GM19438 (cell line): ENCODE results near the gene ZDHHC7.

ENCODE experiments used
- ATAC-seq: cut with Tn5 transposase; IDR thresholded peaks from one replicate; pipeline ENCODE4 v1.9.1; 2021; ENCODE audit warnings: low read depth; ENCODE audit not compliant: unreplicated experiment

ZDHHC7 gene

DNA sequence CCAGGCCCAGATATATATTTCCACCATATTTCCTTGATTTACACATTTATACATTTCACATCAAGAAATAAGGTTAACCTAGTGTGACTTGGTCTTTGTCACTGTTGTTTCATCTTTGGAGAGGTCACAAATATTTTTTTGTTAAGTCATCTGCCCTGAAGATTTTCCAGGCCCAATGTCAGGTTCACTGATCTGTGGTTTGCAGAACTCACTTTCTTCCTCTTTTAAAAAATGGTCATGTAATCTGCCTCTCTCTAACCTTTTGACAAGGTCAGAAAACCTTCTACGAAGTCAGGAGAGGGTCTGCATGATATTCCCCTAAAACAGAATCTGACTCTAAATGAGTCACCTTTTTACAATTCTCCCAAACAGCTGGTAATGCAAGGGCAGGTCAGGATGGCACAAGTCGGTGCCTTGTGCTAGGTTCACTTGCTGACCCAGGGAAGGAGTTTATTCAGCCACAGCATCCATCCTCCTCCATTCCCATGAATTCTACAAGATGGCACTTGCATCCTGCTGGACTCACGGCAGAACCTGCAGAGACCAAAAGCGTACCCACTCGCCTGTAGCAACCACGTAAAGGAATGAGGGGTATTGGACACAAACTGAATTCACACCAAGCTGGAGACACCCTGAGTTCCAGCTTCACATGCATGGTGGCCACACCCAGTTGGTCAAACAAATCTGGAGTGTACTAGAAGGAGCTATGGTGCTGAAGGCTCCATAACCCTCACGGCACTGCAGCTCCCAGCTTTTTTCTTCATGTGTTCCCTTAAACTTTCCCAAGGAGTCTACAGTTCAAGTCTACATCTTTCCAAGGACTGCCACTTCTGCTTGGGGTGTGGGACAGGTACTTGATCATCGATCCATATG, 14.7 kb upstream of the ZDHHC7 start:
- ATAC-seq: no peak

DNA sequence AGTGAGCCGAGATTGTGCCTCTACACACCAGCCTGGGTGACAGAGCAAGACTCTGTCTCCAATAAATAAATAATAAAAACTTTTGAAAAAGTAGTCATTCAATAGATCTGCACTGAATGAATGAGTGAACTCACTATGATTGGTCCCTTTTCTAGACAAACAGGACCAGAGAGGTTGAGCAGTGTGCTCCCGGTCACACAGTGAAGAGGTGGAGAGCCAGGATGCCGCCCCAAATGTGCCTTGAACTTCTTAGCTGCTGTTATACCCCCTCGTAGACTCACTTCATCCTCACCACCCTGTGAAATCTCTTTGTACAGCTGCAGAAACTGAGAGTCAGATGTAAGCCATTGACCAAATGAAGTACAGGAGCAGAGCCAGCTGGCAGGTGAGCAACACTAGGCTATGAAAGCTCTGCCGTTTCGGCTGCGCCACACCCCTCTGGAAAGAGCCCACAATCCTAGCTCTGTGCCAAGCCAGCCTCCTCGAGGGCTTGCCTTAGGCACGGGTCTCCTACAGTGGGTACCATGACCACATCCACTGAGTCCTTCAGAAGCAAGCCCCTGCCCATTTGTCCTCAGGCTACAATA, 8.4 kb upstream of the ZDHHC7 start:
- no peak for ATAC-seq

DNA sequence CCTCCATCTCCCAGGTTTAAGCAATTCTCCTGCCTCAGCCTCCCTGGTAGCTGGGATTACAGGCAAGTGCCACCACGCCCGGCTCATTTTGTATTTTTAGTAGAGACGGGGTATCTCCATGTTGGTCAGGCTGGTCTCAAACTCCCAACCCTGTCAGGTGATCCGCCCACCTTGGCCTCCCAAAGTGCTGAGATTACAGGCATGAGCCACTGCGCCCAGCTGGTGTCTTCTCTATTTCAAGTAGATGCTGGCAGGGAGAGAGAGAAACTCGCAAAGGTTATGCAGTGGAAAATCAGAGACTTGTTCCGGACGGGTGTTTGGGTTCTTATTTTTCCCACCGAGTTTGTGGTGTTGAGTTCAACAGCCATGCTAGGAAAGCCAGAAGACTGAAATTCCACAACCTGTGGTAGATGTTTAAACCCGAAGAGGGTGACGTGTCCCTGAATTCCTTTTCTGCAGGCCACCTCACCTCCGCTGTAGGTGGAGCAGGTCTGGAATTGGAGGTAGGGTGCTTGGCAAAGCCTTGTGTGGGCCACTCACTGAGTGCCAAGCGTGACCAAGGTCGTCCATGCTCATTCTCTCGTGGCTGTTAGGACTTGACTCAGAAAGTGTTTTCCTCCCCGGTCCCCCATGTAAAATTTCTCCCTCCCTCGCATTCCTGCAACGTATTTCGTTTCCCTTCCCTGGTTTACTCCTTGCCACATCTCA, 7.3 kb upstream of the ZDHHC7 start:
- ATAC-seq: no peak

DNA sequence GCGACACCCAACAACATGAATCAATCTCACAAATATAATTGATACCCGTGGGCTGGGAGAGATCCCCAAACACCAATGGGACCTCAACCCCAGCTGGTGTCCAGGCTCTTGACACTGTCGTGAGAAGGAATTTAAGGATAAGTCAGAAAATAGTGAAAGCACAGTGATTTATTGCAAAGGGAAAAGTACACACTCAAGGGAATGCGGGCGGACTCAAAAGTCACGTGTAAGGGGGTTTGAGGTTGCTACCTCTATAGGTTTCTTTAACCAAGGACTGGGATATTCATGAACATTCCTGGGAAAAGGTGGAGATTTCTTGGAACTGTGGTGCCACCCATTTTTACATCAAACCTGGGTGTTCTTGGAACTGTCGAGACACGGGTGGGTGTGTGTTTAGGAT, 6.3 kb upstream of the ZDHHC7 start:
- no peak for ATAC-seq

DNA sequence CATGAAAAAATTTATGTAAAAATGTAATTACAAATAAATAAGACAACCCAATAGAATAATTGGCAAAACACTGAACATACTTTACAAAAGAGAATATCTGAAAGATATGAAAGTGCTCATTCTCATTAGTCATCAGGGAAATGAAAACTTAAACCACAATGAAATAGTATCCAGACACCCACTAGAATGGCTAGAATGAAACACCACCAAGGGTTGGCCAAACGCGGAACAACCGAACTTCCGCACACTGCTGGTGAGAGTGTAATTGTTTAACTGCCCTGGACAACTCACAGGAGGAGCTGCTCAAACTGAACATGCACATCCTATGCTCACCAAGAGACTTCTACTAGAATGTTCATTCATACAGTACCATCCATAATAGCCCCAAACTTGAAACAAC, 5.8 kb upstream of the ZDHHC7 start:
- ATAC-seq: no peak

DNA sequence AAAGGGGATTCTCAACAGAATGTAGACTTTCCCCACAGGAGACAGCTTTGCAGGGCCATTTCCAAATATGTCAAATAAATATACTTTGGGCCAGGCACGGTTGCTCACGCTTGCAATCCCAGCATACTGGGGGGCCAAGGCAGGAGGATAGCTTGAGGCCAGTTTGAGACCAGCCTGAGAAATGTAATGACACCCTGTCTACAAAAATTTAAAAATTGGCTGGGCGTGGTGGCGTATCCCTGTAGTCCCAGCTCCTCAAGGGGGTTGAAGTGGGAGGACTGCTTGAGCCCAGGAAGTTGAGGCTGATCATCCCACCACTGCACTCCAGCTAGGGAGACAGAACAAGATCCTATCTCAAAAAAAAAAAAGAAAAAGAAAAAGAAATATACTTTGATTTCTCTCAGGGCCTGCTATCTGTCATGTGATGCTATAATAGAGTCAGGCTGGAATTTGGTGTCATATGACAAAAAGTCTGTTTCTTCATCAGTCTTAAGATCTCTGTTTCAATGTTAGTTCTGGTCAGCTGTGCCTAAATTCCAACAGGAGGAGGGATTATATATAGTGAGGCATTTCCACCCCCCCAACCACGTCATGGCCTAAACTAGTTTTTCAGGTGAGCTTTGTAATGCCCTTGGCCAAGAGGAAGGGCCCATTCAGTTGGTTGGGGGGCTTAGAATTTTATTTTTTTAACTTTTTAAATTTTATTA, 4.3 kb upstream of the ZDHHC7 start:
- ATAC-seq: no peak

DNA sequence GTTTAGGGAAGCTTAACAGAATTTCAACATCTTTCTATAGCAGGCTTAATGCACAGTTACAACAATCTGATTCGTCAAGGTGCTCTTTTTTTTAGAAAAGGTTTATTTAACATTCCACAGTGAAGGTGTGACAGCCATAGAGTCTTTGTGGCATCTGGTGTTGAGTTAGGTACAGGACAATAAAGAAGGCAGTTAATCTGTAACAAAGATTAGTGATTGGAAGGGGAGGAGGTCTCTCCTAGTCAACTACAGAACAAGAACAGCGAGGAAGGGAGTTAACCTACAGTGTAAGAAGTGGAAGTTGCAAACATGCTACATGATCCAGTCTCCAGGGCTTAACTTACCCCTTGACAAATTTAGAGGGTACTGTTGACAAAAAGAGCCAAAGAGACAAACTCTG, 3.0 kb upstream of the ZDHHC7 start:
- ATAC-seq: no peak

DNA sequence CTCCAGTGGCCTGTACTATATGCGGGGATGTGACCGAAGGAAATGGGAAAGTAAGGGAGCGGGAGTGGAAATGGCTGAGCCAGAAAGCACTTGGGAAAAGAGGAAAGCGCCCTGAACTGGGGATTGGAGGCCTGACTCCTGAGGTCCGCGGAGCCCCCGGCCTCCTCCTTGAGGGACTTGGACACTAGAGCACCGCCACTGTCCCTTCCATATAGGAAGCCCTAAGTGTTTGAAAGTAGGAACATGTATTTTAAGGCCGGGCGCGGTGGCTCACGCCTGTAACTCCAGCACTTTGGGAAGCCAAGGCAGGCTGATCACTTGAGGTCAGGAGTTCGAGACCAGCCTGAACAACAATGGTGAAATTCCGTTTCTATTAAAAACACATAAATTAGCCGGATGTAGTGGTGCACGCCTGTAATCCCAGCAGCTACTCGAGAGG, 530 bp upstream of the ZDHHC7 start:
- ATAC-seq: no peak

DNA sequence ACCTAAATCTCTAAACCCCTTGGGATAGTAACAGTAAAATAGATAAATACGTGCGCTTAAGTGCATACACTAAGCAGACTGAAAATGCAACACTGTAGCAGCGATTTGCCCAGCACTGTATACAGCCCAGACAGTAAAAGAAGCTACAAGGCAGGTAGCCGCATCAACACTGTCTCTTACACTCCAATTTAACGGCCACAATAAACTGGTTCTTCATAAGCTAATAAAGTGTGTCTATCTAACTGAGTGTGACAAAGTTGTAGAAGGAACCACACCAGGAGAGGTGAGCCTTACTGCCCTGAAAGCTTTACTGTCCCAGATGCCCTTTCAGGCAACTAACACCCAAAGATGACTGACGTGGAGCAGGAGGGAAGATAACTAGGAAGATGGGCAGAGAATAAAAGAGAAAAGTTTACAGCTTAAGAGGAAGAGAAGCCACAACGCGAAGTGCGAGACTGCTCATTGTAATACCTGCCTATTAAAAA, 847 bp downstream of the ZDHHC7 start:
- no peak for ATAC-seq

DNA sequence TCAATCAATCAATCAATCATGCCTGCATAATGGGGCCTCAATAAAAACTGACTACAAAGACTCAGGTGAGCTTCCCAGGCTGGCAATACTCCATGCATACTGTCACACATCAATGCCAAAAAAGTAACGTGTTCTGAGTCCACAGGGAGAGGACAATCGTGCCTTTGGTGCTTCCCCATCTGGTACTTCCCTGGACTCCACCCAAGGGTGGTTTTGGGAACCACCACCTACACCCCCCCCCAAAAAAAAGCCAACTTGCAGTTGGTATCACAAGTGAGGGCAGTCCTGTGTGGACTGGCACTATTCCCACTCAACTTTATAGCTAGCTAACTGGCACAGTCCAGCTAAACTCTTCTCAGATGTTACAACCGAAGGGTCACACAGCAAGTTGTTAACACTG, 3.1 kb downstream of the ZDHHC7 start:
- no peak for ATAC-seq

DNA sequence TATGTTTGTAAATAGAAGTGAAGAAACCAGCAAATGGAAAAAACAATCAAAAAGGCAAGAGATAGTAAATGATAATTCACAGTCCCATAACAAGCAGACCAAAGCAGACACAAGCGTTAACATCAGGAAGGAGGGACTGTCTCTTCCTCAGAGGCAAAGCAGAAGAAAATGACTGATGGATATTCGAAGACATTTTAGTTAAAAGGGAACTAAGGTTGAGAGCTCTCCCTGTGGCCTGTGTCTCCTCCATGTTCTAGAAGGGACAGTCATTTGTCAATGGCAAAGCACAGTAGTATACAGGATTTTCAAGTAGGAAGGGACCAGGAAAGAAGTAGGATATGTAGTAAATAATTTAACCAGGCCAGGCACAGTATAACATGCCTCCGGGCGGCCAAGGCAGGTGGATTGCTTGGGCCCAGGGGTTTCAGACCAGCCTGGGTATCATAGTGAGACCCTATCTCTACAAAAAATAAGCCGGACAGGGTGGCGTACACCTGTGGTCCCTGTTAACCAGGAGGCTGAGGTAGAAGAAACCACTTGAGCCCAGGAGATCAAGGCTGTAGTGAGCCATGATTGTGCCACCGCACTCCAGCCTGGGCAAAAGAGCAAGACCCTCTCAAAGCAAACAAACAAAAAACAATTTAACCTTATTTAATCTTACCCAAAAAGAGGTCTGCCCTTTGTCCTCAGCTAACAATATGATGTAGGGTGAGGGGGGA, 3.7 kb downstream of the ZDHHC7 start:
- no peak for ATAC-seq

DNA sequence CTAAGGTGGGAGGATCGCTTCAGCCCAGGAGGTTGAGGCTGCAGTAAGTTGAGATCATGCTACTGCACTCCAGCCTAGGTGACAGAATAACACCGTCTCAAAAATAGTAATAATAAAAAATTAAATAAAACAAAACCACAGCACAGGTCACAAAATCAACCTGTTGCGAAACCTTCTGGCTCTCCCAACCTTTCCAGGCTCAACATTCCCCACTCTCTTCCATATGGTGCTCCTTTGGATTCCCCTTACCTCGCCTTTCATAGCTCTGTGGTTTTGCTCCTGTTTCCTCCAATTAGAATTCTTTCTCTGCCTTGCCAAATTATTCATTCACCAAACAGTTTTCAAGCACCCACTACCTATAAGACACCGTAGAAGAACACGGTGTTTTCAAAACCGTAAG, 4.7 kb downstream of the ZDHHC7 start:
- no peak for ATAC-seq

DNA sequence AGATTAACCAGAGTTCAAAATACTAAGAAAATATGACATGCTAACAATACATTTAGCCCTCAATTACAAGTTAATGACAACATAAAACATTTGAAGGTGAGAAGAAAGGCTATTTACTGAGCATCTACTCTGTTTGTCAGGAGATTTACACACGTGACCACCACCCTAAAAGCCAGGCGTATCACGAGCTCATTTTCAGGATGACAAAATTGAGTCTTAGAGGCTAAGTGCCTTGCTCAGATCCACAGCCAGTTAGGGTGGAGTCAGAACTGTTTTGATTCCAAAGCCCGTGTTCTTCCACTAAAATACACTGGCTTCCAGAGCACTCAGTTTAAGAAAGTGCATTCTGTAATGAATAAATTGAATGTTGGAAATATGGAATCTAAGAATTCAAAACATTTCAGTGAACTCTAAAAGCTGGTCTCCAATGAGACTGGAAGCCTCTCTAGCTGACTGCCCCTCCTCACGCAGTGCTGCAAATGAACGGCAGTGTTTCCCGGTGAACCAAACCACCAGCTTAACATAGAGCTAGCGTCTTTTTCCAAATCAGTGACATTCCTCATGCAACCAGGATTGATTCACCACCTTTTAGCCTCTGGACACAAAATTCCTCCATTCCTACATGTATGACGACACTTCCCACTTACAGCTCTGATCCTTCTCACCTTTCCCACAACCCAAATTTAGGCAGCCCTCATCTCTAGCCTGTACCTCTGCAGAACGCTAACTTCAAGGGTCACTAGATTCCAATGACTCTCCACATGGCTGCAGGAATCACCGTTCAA, 5.9 kb downstream of the ZDHHC7 start:
- no peak for ATAC-seq

DNA sequence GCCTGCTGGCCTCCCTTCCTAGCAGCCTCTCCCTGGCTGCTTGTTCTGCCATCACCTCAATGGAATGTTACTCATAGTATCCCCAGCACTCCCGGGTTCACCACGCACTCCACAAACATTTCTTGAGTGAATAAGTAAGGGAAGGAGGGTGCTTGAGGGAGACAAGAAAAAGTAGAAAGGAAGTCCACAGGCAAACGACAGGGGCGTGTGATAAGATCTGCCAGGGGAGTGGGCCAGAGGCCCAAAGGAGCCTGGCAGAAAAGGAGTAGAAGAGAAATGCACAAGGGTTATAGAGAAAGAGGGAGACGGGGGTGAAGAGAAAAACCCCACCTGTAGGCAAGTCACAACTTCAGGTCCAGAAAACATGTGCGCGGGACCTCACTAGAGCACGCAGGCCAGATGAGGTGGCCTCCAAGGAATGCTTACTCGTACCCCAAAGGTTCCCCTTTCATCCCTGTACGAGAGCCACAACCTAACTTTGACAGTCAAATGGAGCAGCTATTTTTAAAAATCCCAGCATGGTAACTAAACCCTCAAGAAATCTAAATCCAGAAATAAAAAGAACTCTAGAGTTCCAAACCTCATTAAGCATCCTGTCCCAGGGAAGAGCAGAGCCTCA, 6.6 kb downstream of the ZDHHC7 start:
- ATAC-seq: no peak

DNA sequence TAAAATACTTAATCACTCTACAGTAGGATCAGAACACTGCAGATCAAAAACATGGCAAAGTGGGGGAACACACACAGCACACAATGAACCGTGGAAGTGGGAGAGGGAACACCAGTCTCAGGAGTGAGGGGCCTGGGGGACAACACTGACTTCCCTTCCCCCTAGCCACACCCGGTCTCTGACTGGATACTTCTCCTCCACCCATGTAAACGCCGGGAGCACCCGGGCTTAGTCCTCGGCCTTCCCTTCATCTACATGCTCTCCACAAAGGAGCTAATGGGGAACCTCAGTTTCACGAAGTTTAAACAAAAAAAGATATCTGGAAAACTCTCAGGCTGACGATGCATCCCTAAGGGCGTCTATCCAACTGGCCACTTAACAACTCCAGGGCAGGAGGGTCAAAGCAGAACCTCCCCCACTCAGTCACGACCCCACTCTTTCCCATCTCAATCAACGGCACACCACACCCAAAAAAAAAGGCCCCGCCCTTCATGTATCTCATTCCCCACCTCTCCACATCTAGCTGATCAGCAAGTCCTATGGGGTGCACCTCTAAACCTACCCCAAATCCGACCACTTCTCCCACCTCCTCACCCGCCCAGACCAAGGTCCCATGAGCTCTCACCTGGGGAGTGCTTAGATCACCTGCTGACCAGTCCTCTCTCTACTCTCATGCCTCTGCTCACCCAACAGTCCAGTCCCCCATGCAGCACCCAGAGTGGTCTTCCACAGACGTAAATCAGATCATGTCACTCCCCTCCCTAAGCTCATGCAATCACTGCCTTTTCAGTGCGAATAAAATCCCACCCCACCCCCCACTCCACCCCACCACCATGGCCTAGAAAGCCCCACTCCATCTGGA, 7.4 kb downstream of the ZDHHC7 start:
- no peak for ATAC-seq

DNA sequence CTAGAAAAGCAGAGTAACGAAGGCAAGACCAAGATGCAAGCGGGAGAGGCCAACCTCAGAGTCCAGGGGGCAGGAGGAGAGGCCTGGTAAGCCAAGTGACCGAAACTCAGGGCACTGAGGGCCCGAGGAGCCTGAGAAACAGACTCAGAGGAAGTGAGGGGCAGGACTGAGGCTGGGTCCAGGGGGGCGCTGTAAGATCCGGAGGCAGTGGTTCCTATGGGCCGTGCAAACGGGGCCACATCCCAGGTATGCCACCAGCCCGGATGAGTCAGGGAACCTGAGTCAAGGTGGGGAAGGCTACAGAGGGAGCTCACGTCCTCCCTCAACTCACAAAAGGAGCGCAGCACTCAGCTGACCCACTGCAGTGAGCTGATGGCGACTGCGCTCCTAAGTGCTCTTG, 8.3 kb downstream of the ZDHHC7 start:
- no peak for ATAC-seq

DNA sequence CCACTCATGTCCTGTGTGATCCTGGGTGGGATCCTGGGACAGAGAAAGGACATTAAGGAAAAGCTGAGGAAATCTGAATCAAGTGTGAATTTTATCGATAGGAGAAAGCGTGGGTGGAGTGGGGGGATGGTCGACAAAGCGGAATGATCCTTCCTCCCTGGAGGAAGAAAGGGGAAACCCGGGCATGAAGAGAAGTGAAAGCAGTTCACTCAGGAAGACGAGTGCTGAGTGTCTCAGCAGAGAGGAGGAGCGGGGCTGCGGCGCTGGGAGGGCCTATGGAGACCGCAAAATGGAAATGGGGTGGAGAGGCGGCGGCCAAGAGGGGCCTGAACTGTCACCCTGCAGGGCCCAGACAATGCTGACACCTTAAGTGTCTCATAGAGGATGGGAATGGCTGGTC, 8.7 kb downstream of the ZDHHC7 start:
- ATAC-seq: no peak

DNA sequence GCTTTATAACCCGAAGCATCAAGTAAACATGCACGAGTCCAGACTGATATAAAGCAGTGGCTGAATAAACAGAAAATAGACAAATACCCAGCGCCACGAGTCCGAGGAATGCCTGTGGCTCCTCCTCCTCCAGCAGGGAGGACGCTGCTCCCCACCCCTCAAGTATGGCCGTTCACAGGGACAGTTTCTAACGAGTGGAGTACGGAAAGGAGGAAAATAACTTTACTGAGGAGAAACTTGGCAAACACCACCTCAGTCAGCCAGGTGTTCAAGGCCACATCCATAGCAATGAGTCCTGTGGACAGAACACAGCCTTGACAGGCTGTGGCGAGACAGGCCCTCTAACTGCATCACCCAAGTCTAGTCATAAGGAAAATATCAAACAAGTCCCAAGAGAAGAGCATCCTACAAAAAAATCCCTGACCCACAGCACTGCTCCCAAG, 9.2 kb downstream of the ZDHHC7 start:
- ATAC-seq: no peak
